HL-60 (cell line): ENCODE measurements around the gene PRRG1.

Experiments used
- DNase-seq, 2 experiments: peaks; one replicate each; pipeline ENCODE4 v3.0.0-alpha.2; 2010 to 2020; ENCODE audit warnings: low read depth in 1 of 2, low spot score in 1 of 2
- H3K27ac ChIP-seq: fragments of 250-450 bp; sonication (Bioruptor Pico); replicated peaks from 2 replicates; pipeline ENCODE4 v1.5.1; 2020; ENCODE audit warnings: mild to moderate bottlenecking, moderate library complexity
- H3K27me3 ChIP-seq: fragments of 250-450 bp; sonication (Bioruptor Pico); 2 replicates; pipeline ENCODE4 v1.5.1; 2021; ENCODE audit warnings: mild to moderate bottlenecking, moderate library complexity; ENCODE audit not compliant: insufficient read depth, poor library complexity, severe bottlenecking
- H3K4me3 ChIP-seq: replicated peaks from 2 replicates; pipeline ENCODE4 v1.5.1; 2011; ENCODE audit warnings: mild to moderate bottlenecking, control low read depth, low read length; ENCODE audit not compliant: insufficient read depth
- CTCF ChIP-seq: IDR thresholded peaks from one replicate; pipeline ENCODE4 v1.5.1; 2011; ENCODE audit warnings: low read length, control low read depth, inconsistent platforms; ENCODE audit not compliant: insufficient read depth
- GABPA ChIP-seq: IDR thresholded peaks from 2 replicates; pipeline ENCODE4 v1.6.1; 2012; ENCODE audit warnings: low read depth
- POLR2AphosphoS5 ChIP-seq: IDR thresholded peaks from 2 replicates; pipeline ENCODE4 v1.6.1; 2012; ENCODE audit warnings: low read depth
- SPI1 ChIP-seq: IDR thresholded peaks from 2 replicates; pipeline ENCODE4 v1.6.1; 2012; ENCODE audit warnings: low read depth, mild to moderate bottlenecking, borderline replicate concordance
- TF ChIP-seq, protein P1 (sequence below): IDR thresholded peaks from 2 replicates; pipeline ENCODE4 v1.6.1; 2012; ENCODE audit warnings: low read depth; ENCODE audit not compliant: insufficient replicate concordance

Gene PRRG1

GRCh38 chrX:37348231-37348970 lies 763 bp upstream of the PRRG1 start:
- no peak overlapping the region for H3K27ac ChIP-seq
- H3K4me3 ChIP-seq: peak overlapping the region; percentile 68
- no peak for DNase-seq
- H3K27me3 ChIP-seq: peaks cover 10% of the 10 kb centered on the region
- TF ChIP-seq, protein P1, sequence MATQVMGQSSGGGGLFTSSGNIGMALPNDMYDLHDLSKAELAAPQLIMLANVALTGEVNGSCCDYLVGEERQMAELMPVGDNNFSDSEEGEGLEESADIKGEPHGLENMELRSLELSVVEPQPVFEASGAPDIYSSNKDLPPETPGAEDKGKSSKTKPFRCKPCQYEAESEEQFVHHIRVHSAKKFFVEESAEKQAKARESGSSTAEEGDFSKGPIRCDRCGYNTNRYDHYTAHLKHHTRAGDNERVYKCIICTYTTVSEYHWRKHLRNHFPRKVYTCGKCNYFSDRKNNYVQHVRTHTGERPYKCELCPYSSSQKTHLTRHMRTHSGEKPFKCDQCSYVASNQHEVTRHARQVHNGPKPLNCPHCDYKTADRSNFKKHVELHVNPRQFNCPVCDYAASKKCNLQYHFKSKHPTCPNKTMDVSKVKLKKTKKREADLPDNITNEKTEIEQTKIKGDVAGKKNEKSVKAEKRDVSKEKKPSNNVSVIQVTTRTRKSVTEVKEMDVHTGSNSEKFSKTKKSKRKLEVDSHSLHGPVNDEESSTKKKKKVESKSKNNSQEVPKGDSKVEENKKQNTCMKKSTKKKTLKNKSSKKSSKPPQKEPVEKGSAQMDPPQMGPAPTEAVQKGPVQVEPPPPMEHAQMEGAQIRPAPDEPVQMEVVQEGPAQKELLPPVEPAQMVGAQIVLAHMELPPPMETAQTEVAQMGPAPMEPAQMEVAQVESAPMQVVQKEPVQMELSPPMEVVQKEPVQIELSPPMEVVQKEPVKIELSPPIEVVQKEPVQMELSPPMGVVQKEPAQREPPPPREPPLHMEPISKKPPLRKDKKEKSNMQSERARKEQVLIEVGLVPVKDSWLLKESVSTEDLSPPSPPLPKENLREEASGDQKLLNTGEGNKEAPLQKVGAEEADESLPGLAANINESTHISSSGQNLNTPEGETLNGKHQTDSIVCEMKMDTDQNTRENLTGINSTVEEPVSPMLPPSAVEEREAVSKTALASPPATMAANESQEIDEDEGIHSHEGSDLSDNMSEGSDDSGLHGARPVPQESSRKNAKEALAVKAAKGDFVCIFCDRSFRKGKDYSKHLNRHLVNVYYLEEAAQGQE: no peak
- no peak for TF ChIP-seq CTCF
- no peak for TF ChIP-seq SPI1
- no peak for TF ChIP-seq GABPA
- TF ChIP-seq POLR2AphosphoS5: no peak

DNA sequence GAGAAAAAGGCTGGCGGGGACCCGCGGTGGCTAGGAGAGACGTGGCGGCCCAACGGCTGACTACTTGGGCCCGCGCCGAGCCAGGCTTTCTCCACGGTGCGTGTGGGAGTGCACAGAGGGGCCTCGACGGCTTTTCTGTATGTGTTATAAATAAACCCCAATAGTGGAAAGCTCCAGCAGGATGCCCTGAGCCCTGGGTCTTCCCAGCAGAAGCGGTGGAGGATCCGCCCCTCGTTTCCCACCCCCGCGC lies 268 bp upstream of the PRRG1 start:
- Histone ChIP-seq H3K27me3 (peaks cover 10% of the 10 kb centered on the region), H3K27ac (no peak overlapping the region), H3K4me3 (peak overlapping the region; percentile 68)
- no peak for DNase-seq
- TF ChIP-seq CTCF (no peak), GABPA (no peak), POLR2AphosphoS5 (no peak), SPI1 (no peak)
- TF ChIP-seq, protein P1: no peak

GRCh38 chrX:37350034-37350365 lies 836 bp downstream of the PRRG1 start:
- H3K4me3 ChIP-seq: peak overlapping the region; percentile 68
- no peak for DNase-seq

More at GRCh38 chrX:37350034-37350365, 836 bp downstream of the PRRG1 start:
- TF ChIP-seq SPI1: no peak
- no peak for TF ChIP-seq CTCF
- TF ChIP-seq, protein P1: no peak
- TF ChIP-seq GABPA: no peak
- no peak for TF ChIP-seq POLR2AphosphoS5
- peaks cover 10% of the 10 kb centered on the region for H3K27me3 ChIP-seq
- H3K27ac ChIP-seq: no peak overlapping the region
